ENCODE results near the gene VSTM2L. TPM values are rescaled to one million over a fixed set of nuclear protein-coding genes. Genes with fewer than 3 reads are reported as not detected.

The VSTM2L gene
- total RNA-seq, 4 donors from 2014 or later, result 0.78 to 1.4 TPM; not detected in 2

- no peaks in the 10 kb centered on the region for H3K27me3 ChIP-seq
- no peak for DNase-seq (ENCODE audit: low spot score in 2 of 2)
- TF ChIP-seq POLR2AphosphoS5 (IDR thresholded peaks at IDR 0.05), result no peak
- no peak for TF ChIP-seq CTCF (IDR thresholded peaks at IDR 0.05)
- TF ChIP-seq EP300 (IDR thresholded peaks at IDR 0.05), result no peak
- TF ChIP-seq POLR2A (IDR thresholded peaks at IDR 0.05), result no peak
- no peak overlapping the region for H3K27ac ChIP-seq
- WGBS, result 81% methylated on average over 8 of the region's 14 CpGs
- H3K36me3 ChIP-seq, result peaks cover 20% of the 10 kb centered on the region
- H3K4me1 ChIP-seq, result peaks cover 25% of the 10 kb centered on the region
- no peak overlapping the region for H3K4me3 ChIP-seq
- H3K9me3 ChIP-seq, result no peaks in the 10 kb centered on the region
Observed at GRCh38 chr20:37984018-37984785, 81.3 kb downstream of the VSTM2L start.

GRCh38 chr20:37986044-37986858 is 83.3 kb downstream of the VSTM2L start:
- 33% methylated on average over 9 of the region's 9 CpGs for WGBS
- Histone ChIP-seq H3K27ac (no peak overlapping the region), H3K4me1 (peaks cover 25% of the 10 kb centered on the region), H3K9me3 (no peaks in the 10 kb centered on the region), H3K4me3 (no peak overlapping the region), H3K36me3 (peaks cover 16% of the 10 kb centered on the region), H3K27me3 (no peaks in the 10 kb centered on the region)
- DNase-seq (ENCODE audit: low spot score in 2 of 2), result no peak
- TF ChIP-seq POLR2AphosphoS5 (IDR thresholded peaks at IDR 0.05), result no peak

GRCh38 chr20:37986873-37987601 is 84.1 kb downstream of the VSTM2L start:
- Histone ChIP-seq H3K4me1 (peaks cover 25% of the 10 kb centered on the region), H3K9me3 (no peaks in the 10 kb centered on the region), H3K27ac (no peak overlapping the region), H3K36me3 (peaks cover 15% of the 10 kb centered on the region), H3K4me3 (no peak overlapping the region), H3K27me3 (no peaks in the 10 kb centered on the region)
- DNase-seq (ENCODE audit: low spot score in 2 of 2), result peak in 1 of 2 donors; percentile 74
- TF ChIP-seq EP300 (IDR thresholded peaks at IDR 0.05), result no peak
- TF ChIP-seq CTCF (IDR thresholded peaks at IDR 0.05), result no peak
- no peak for TF ChIP-seq POLR2AphosphoS5 (IDR thresholded peaks at IDR 0.05)
- no peak for TF ChIP-seq POLR2A (IDR thresholded peaks at IDR 0.05)
- 47% methylated on average over 9 of the region's 9 CpGs for WGBS

- no peak for DNase-seq (ENCODE audit: low spot score in 2 of 2)
- TF ChIP-seq CTCF (IDR thresholded peaks at IDR 0.05) (no peak), EP300 (IDR thresholded peaks at IDR 0.05) (no peak), POLR2AphosphoS5 (IDR thresholded peaks at IDR 0.05) (no peak), POLR2A (IDR thresholded peaks at IDR 0.05) (no peak)
- H3K4me3 ChIP-seq, result no peak overlapping the region
- peaks cover 29% of the 10 kb centered on the region for H3K4me1 ChIP-seq
- H3K27me3 ChIP-seq, result no peaks in the 10 kb centered on the region
- peaks cover 14% of the 10 kb centered on the region for H3K36me3 ChIP-seq
- no peaks in the 10 kb centered on the region for H3K9me3 ChIP-seq
- H3K27ac ChIP-seq, result peak overlapping the region; percentile 7
- WGBS, result 64% methylated on average over 12 of the region's 12 CpGs
Observed at GRCh38 chr20:37987602-37988290, 84.8 kb downstream of the VSTM2L start.

GRCh38 chr20:37988306-37988954 is 85.5 kb downstream of the VSTM2L start:
- 83% methylated on average over 5 of the region's 5 CpGs for WGBS
- Histone ChIP-seq H3K4me3 (no peak overlapping the region), H3K36me3 (peaks cover 10% of the 10 kb centered on the region), H3K27ac (no peak overlapping the region), H3K27me3 (no peaks in the 10 kb centered on the region), H3K9me3 (no peaks in the 10 kb centered on the region), H3K4me1 (peaks cover 36% of the 10 kb centered on the region)
- TF ChIP-seq CTCF (IDR thresholded peaks at IDR 0.05) (no peak), POLR2A (IDR thresholded peaks at IDR 0.05) (no peak), EP300 (IDR thresholded peaks at IDR 0.05) (no peak), POLR2AphosphoS5 (IDR thresholded peaks at IDR 0.05) (no peak)
- no peak for DNase-seq (ENCODE audit: low spot score in 2 of 2)

Measured in suprapubic skin (tissue), 4 donors.